Caco-2 (cell line): ENCODE results near the gene ELF3. TPM values are rescaled to one million over a fixed set of nuclear protein-coding genes. Genes with fewer than 3 reads are reported as not detected.

Experiments used
- BruUV-seq: library from RNA; stranded (reverse); fragments of 400-500 nt; replicated peaks from 2 replicates; lab custom pipeline; 2021; lab: Mats Ljungman, UMichigan
- CTCF ChIA-PET: fragments of 300-600 bp; sonication (Branson Sonifier 250); formaldehyde crosslinking; loops from one replicate; lab custom pipeline; 2022; ENCODE audit warnings: antibody characterized with exemption; lab: Charles Lee
- POLR2A ChIA-PET: fragments of 300-600 bp; sonication (Branson Sonifier 250); formaldehyde crosslinking; loops from one replicate; lab custom pipeline; 2022; ENCODE audit warnings: antibody characterized with exemption; lab: Charles Lee
- DNase-seq, 2 experiments: peaks; one replicate each; pipeline versions ENCODE4 v3.0.0 to v3.0.0-alpha.2; 2020 to 2022
- H3K27me3 ChIP-seq: replicated peaks from 2 replicates; pipeline ENCODE4 v1.6.0; 2011; ENCODE audit warnings: low read length; ENCODE audit not compliant: control insufficient read depth, insufficient read depth
- H3K36me3 ChIP-seq: 2 replicates; pipeline ENCODE4 v1.5.1; 2011; ENCODE audit warnings: low read length; ENCODE audit not compliant: control insufficient read depth, insufficient read depth
- H3K4me1 ChIP-seq: fragments of 250-450 bp; sonication (Bioruptor Pico); 2 replicates; pipeline ENCODE4 v1.5.1; 2020; ENCODE audit warnings: mild to moderate bottlenecking
- H3K4me3 ChIP-seq: 2 replicates; pipeline ENCODE4 v1.5.1; 2011; ENCODE audit warnings: low read depth, mild to moderate bottlenecking, control low read depth, low read length
- H3K9me3 ChIP-seq: fragments of 250-450 bp; sonication (Bioruptor Pico); 2 replicates; pipeline ENCODE4 v1.5.1; 2020; ENCODE audit warnings: mild to moderate bottlenecking, moderate library complexity
- H3K27ac Mint-ChIP-seq: one replicate; pipeline ENCODE4 v1.8.0; 2022; ENCODE audit warnings: mixed read lengths; ENCODE audit not compliant: unreplicated experiment
- H3K27me3 Mint-ChIP-seq: one replicate; pipeline ENCODE4 v1.8.0; 2022; ENCODE audit warnings: mixed read lengths; ENCODE audit not compliant: insufficient read depth, unreplicated experiment
- H3K36me3 Mint-ChIP-seq: one replicate; pipeline ENCODE4 v1.8.0; 2022; ENCODE audit warnings: mild to moderate bottlenecking, mixed read lengths; ENCODE audit not compliant: insufficient read depth, unreplicated experiment
- H3K4me1 Mint-ChIP-seq: one replicate; pipeline ENCODE4 v1.8.0; 2022; ENCODE audit warnings: low read depth, mixed read lengths; ENCODE audit not compliant: unreplicated experiment
- H3K4me3 Mint-ChIP-seq: one replicate; pipeline ENCODE4 v1.8.0; 2022; ENCODE audit warnings: mild to moderate bottlenecking, moderate library complexity, mixed read lengths; ENCODE audit not compliant: unreplicated experiment
- H3K9me3 Mint-ChIP-seq: one replicate; pipeline ENCODE4 v1.8.0; 2022; ENCODE audit warnings: mixed read lengths; ENCODE audit not compliant: unreplicated experiment
- intact Hi-C: fragments of 100-400 bp; cut with micrococcal nuclease; formaldehyde crosslinking; loops from one replicate; pipeline ENCODE4 v1.10.0; 2022; ENCODE audit not compliant: unreplicated experiment
- total RNA-seq: library from RNA; stranded (reverse); gene quantifications from 2 replicates; pipeline ENCODE4 v1.2.3, GENCODE V29; 2022
- TF ChIP-seq, protein P1 (sequence below), 2 experiments: fragments of 200-600 bp in 1 of 2; IDR thresholded peaks; 1 replicate in 1 of 2; 2 replicates in 1 of 2; pipeline versions ENCODE4 v1.5.1 to v1.8.0; 2011 to 2022; ENCODE audit warnings: antibody characterized with exemption in 1 of 2, control low read depth in 1 of 2, inconsistent platforms in 1 of 2, low read depth in 1 of 2, low read length in 1 of 2, mild to moderate bottlenecking in 1 of 2, moderate library complexity in 1 of 2; ENCODE audit not compliant: insufficient read depth in 1 of 2, severe bottlenecking in 1 of 2, unreplicated experiment in 1 of 2

Gene ELF3
- total RNA-seq, 1 experiment from 2014 or later: 116 TPM

DNA sequence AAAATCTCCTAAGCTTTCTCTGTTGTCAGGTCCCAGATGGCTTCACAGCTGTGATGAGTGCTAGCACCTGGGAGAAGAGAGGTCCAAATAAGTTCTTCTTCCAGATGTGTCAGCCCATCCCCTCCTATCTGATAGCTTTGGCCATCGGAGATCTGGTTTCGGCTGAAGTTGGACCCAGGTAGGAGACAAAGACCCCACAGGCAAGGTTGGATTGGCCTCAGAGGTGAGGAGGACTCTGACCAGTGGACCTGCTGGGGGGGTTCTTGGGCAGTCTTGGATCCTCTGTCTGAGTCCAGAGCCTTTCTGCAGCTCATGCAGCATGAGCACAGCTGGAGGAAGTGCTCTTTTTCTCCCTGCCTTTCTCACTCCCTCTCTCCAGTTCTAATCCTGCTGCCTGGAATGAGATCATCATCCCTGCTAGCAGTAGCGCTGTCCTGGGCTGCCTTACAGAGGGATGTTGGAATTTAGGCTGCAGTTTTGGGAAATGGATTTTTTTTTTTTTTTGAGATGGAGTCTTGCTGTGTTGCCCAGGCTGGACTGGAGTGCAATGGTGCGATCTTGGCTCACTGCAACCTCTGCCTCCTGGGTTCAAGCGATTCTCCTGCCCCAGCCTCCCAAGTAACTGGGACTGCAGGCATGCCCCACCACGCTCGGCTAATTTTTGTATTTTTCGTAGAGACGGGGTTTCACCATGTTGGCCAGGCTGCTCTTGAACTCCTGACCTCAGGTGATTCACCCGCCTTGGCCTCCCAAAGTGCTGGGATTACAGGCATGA is 20.8 kb upstream of the ELF3 start:
- peaks cover 7% of the 10 kb centered on the region for H3K36me3 ChIP-seq
- Mint-ChIP-seq H3K4me3 (no peak overlapping the region), H3K36me3 (peaks cover 65% of the 10 kb centered on the region), H3K4me1 (peaks cover 6% of the 10 kb centered on the region), H3K27me3 (no peaks in the 10 kb centered on the region), H3K9me3 (no peaks in the 10 kb centered on the region), H3K27ac (no peak overlapping the region)
- ChIA-PET CTCF (no interaction called here), POLR2A (interaction anchor here (1.4 kb wide), 1 partner anchor 20 kb away, joined by 3 read pairs; the partner anchor contains the start of gene ELF3)
- no peak overlapping the region for H3K4me3 ChIP-seq
- intact Hi-C loops: no loop called here
- H3K27me3 ChIP-seq: no peaks in the 10 kb centered on the region
- H3K9me3 ChIP-seq: no peaks in the 10 kb centered on the region
- no TSS peak for BruUV-seq
- peak in 1 of 2 experiments; percentile 7 for DNase-seq
- peaks cover under 1% of the 10 kb centered on the region; the same call in 1 of the 2 replicates for H3K4me1 ChIP-seq
- TF ChIP-seq, protein P1, sequence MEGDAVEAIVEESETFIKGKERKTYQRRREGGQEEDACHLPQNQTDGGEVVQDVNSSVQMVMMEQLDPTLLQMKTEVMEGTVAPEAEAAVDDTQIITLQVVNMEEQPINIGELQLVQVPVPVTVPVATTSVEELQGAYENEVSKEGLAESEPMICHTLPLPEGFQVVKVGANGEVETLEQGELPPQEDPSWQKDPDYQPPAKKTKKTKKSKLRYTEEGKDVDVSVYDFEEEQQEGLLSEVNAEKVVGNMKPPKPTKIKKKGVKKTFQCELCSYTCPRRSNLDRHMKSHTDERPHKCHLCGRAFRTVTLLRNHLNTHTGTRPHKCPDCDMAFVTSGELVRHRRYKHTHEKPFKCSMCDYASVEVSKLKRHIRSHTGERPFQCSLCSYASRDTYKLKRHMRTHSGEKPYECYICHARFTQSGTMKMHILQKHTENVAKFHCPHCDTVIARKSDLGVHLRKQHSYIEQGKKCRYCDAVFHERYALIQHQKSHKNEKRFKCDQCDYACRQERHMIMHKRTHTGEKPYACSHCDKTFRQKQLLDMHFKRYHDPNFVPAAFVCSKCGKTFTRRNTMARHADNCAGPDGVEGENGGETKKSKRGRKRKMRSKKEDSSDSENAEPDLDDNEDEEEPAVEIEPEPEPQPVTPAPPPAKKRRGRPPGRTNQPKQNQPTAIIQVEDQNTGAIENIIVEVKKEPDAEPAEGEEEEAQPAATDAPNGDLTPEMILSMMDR (IDR thresholded peaks at IDR 0.05; ENCODE audit: insufficient read depth in 1 of 2, low read depth in 1 of 2, low read length in 1 of 2, severe bottlenecking in 1 of 2, unreplicated experiment in 1 of 2): no peak

DNA sequence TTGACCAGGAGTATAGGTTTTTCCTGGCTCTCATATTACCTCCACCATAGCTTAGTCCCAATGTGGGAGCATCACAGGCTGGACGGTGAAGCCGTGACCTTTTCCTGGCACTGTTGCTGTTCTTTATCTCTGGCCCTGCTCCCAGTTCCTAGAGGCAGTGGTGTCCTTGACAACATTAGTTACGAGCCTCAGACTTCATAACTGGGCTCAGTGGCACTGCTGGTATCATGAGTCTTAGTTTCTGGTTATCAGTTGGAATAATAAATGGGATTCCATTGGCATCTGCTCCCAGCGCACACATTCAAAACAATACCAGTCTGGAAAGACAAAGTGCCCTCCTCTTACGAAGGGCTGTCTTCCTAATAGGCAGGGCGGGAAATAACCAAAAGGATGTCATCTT is 20.0 kb upstream of the ELF3 start:
- no peak overlapping the region for H3K27ac Mint-ChIP-seq
- no peaks in the 10 kb centered on the region for H3K9me3 ChIP-seq
- H3K27me3 ChIP-seq: no peaks in the 10 kb centered on the region
- no peak overlapping the region for H3K4me3 Mint-ChIP-seq
- intact Hi-C loops: no loop called here
- no peaks in the 10 kb centered on the region for H3K27me3 Mint-ChIP-seq
- no peak overlapping the region for H3K4me3 ChIP-seq
- DNase-seq: peak in 1 of 2 experiments; percentile 10
- CTCF ChIA-PET: no interaction called here
- peaks cover 7% of the 10 kb centered on the region for H3K36me3 ChIP-seq
- H3K4me1 Mint-ChIP-seq: peaks cover 6% of the 10 kb centered on the region
- TF ChIP-seq, protein P1 (IDR thresholded peaks at IDR 0.05; ENCODE audit: insufficient read depth in 1 of 2, low read depth in 1 of 2, low read length in 1 of 2, severe bottlenecking in 1 of 2, unreplicated experiment in 1 of 2): no peak
- peaks cover 73% of the 10 kb centered on the region for H3K36me3 Mint-ChIP-seq
- no TSS peak for BruUV-seq
- H3K4me1 ChIP-seq: no peaks in the 10 kb centered on the region
- POLR2A ChIA-PET: no interaction called here
- H3K9me3 Mint-ChIP-seq: no peaks in the 10 kb centered on the region

DNA sequence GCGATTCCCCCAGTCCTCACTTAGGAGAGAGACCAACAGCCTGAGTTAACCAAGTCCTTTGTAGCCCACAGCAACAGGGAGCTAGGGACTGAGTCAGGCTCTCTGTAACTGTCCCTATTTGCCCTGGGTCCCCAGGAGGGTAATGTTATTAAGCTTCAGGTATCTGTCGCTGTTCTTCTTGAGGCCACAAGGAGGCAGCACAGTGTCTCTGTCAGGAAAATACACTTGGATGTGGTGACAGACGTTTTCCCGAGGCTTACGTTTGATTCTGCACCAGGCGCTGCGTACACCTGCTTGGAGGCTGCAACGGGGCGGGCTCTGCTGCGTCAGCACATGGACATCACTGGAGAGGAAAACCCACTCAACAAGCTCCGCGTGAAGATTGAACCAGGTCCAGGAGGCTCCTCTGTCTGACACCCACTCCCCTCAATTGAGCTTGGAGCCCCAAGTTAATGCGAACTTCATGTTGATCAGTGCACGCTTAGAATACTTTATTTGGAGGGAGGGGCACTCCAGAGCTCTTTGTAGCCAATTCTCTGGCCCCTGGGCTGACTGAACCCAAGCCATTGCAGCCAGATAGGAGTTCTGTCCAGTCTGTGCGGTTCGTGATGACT is 10.7 kb upstream of the ELF3 start:
- BruUV-seq: no TSS peak
- intact Hi-C loops: loop anchor here (1.0 to 2.0 kb wide), 2 partner anchors 17 to 120 kb away; partner anchors contain the start of gene RNPEP
- TF ChIP-seq, protein P1 (IDR thresholded peaks at IDR 0.05; ENCODE audit: insufficient read depth in 1 of 2, low read depth in 1 of 2, low read length in 1 of 2, severe bottlenecking in 1 of 2, unreplicated experiment in 1 of 2): peak; percentile 80 to 85
- H3K36me3 Mint-ChIP-seq: peaks cover 97% of the 10 kb centered on the region
- H3K9me3 ChIP-seq: no peaks in the 10 kb centered on the region
- no peaks in the 10 kb centered on the region for H3K9me3 Mint-ChIP-seq
- no peak overlapping the region for H3K4me3 ChIP-seq
- no peaks in the 10 kb centered on the region for H3K27me3 ChIP-seq
- POLR2A ChIA-PET: interaction anchor here (0.5 to 1.3 kb wide), 4 partner anchors 8 to 114 kb away, joined by 3 to 12 read pairs (median 6); partner anchors contain the start of gene ELF3
- peaks cover 7% of the 10 kb centered on the region; the same call in 1 of the 2 replicates for H3K36me3 ChIP-seq
- CTCF ChIA-PET: interaction anchor here (0.5 to 4.9 kb wide), 16 partner anchors 8 to 190 kb away, joined by 3 to 30 read pairs (median 4); partner anchors contain the start of genes ELF3 and GPR37L1
- H3K27me3 Mint-ChIP-seq: no peaks in the 10 kb centered on the region
- H3K4me1 Mint-ChIP-seq: peaks cover 12% of the 10 kb centered on the region
- DNase-seq: peak; percentile 54 to 63
- H3K4me3 Mint-ChIP-seq: no peak overlapping the region
- no peak overlapping the region for H3K27ac Mint-ChIP-seq
- 0 out of 2 replicates have a peak, but pooled peaks cover 5% of the 10 kb centered on the region for H3K4me1 ChIP-seq
